ENCODE data around the gene USF1. TPM values are rescaled to one million over a fixed set of nuclear protein-coding genes. Genes with fewer than 3 reads are reported as not detected.

Gene USF1
- total and polyA plus RNA-seq, 9 of the 15 experiments (the other 6 are each of a cell fraction or from before 2014, with no cell fraction given) = 7.4 to 60.2 (median 54.2) TPM

- TF ChIP-seq CCAR2 (IDR thresholded peaks at IDR 0.05; ENCODE audit: low read depth, low read length) = no peak
- TF ChIP-seq POLR2AphosphoS2 (IDR thresholded peaks at IDR 0.05; ENCODE audit: low read length) = no peak
- no peak for TF ChIP-seq CBFB (CRISPR knock-in tag; IDR thresholded peaks at IDR 0.05)
- TF ChIP-seq SOX6 (IDR thresholded peaks at IDR 0.05) = 0 out of 2 replicates have a peak, but pooled peaks have one; percentile 11
- TF ChIP-seq FOXK1 (CRISPR knock-in tag; IDR thresholded peaks at IDR 0.05; ENCODE audit: borderline replicate concordance) = 0 out of 2 replicates have a peak, but pooled peaks have one; percentile 66
- TF ChIP-seq KHSRP (IDR thresholded peaks at IDR 0.05) = no peak
- peak; percentile 77 to 95 for TF ChIP-seq RAD21 (CRISPR knock-in tag; conservative IDR thresholded peaks at IDR 0.05 in 1 of 2, IDR thresholded peaks at IDR 0.05 in 1 of 2)
- peak in 1 of 3 experiments; percentile 21 for TF ChIP-seq YY1 (IDR thresholded peaks at IDR 0.05; ENCODE audit: borderline replicate concordance in 1 of 3, control insufficient read depth in 1 of 3, extremely low read depth in 1 of 3, insufficient read depth in 3 of 3, insufficient read length in 1 of 3, insufficient replicate concordance in 2 of 3, low read depth in 1 of 3, low read length in 2 of 3)
- TF ChIP-seq, protein P1, sequence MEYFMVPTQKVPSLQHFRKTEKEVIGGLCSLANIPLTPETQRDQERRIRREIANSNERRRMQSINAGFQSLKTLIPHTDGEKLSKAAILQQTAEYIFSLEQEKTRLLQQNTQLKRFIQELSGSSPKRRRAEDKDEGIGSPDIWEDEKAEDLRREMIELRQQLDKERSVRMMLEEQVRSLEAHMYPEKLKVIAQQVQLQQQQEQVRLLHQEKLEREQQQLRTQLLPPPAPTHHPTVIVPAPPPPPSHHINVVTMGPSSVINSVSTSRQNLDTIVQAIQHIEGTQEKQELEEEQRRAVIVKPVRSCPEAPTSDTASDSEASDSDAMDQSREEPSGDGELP (CRISPR knock-in tag; IDR thresholded peaks at IDR 0.05; ENCODE audit: borderline replicate concordance) = peak; percentile 26; the same call in 1 of the 2 replicates
- TF ChIP-seq E2F8 (IDR thresholded peaks at IDR 0.05; ENCODE audit: low read depth, partially characterized antibody) = peak; percentile 30
- TF ChIP-seq, protein P2, sequence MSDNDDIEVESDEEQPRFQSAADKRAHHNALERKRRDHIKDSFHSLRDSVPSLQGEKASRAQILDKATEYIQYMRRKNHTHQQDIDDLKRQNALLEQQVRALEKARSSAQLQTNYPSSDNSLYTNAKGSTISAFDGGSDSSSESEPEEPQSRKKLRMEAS (CRISPR knock-in tag; IDR thresholded peaks at IDR 0.05) = 0 out of 2 replicates have a peak, but pooled peaks have one; percentile 18
- no peak for TF ChIP-seq ZNF217 (CRISPR knock-in tag; IDR thresholded peaks at IDR 0.05)
- 0 out of 2 replicates have a peak, but pooled peaks have one; percentile 32 for TF ChIP-seq ZBTB26 (CRISPR knock-in tag; IDR thresholded peaks at IDR 0.05)
- TF ChIP-seq HLTF (IDR thresholded peaks at IDR 0.05) = 0 out of 2 replicates have a peak, but pooled peaks have one; percentile 16
- TF ChIP-seq EP300 (IDR thresholded peaks at IDR 0.05; ENCODE audit: low read length) = peak; percentile 29; the same call in 1 of the 2 replicates
- TF ChIP-seq, protein P3, sequence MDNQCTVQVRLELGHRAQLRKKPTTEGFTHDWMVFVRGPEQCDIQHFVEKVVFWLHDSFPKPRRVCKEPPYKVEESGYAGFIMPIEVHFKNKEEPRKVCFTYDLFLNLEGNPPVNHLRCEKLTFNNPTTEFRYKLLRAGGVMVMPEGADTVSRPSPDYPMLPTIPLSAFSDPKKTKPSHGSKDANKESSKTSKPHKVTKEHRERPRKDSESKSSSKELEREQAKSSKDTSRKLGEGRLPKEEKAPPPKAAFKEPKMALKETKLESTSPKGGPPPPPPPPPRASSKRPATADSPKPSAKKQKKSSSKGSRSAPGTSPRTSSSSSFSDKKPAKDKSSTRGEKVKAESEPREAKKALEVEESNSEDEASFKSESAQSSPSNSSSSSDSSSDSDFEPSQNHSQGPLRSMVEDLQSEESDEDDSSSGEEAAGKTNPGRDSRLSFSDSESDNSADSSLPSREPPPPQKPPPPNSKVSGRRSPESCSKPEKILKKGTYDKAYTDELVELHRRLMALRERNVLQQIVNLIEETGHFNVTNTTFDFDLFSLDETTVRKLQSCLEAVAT (IDR thresholded peaks at IDR 0.05) = 0 out of 4 replicates have a peak, but pooled peaks of 1 of the 2 experiments have one; percentile 1
- TF ChIP-seq NR2C2 (CRISPR knock-in tag; IDR thresholded peaks at IDR 0.05) = no peak
- TF ChIP-seq NR2C2 (tag; IDR thresholded peaks at IDR 0.05) = peak; percentile 35; the same call in 1 of the 2 replicates
- peak; percentile 86 for TF ChIP-seq ELF2 (CRISPR knock-in tag; IDR thresholded peaks at IDR 0.05)
- TF ChIP-seq TARDBP (IDR thresholded peaks at IDR 0.05) = peak; percentile 72; the same call in 1 of the 2 replicates
These were observed 48.3 kb downstream of the USF1 start (continued) for GRCh38 chr1:160997323-160998038.
